ENCODE data around the gene TRAPPC8.
A peak's percentile ranks its signal among the peaks of the same experiment; 100 is the strongest.
"Not testable (repeated sequence)": the region's sequence is repeated elsewhere in the genome, so short reads cannot be mapped to it uniquely, and the experiment has no call there.

TRAPPC8 gene

DNA sequence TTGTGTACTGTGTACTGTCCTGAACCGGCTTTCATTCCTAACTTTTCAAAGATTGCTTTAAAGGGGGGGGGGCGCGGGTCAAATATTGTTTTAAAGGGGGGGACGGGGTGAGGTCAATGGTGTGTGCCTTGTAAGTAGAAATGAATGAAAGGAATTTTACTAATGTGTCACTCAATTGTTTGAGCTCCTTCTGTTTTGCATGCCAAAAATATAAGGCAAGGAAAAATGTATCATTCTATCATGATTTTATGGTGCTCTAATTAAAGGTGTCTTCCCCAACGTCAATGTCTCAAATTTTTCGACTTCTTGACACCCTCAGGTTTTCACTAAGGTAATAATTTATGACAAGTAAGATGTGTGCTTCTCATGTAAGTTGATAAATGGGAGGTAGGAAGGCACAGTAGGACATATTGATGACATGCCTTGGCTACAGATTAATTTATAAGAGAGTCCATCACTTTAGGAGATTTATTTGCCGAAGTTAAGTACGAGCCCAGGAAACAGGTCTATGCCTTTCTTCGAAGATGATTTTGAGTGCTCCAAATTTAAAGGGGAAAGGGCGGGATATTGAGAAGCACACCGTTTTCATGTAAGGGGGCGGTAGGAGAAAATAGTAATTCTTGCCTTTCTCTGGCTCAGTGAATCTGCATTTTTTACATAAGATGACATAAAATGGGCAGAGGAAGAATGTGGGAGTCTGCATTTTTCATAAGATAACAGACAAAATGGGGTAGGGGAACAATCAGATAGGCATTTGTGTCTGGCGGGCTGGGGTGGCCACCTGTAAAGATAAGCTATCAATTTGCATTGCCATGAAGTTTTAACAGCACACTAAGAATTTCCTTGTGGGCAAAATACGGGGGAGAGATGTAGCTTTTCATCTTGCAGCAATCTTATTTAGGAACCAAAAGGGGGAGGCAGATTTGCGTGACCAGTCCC lies 1.2 kb upstream of the TRAPPC8 start:
- DNase-seq = no peak

DNA sequence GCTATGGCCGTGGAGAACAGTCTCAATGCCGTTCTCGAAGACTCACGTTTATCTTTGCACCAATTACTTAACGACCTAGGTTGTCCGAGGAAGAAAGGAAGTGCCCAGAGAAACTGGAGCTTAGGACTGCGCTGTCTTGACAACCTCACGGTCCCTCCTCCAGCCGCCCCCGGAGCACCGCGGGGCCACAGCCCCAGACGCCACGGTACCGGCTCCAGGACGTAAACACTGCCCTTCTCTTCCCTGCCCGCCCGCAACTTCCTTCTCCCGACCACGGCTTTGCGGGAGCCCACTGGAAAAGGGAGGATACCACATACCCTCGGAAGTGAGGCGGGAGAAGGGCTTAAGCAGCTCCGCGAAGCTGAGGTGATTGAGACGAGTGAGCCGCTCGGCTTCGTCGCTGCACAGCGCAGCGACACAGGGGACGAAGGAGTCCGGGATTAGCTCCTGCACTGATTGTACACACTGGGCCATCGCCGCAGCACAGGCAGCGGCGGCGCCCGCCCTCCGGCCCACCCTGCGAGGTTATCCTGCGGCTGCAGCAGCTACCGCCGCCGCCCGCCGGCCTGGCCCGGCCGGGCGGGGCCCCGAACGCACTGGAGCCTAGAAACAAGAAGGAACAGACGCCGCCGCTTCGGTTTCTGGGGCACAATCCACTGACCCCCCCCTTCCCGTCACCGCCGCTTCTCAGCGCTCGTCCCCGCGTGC lies 483 bp downstream of the TRAPPC8 start:
- DNase-seq = peak; percentile 5 to 14

DNA sequence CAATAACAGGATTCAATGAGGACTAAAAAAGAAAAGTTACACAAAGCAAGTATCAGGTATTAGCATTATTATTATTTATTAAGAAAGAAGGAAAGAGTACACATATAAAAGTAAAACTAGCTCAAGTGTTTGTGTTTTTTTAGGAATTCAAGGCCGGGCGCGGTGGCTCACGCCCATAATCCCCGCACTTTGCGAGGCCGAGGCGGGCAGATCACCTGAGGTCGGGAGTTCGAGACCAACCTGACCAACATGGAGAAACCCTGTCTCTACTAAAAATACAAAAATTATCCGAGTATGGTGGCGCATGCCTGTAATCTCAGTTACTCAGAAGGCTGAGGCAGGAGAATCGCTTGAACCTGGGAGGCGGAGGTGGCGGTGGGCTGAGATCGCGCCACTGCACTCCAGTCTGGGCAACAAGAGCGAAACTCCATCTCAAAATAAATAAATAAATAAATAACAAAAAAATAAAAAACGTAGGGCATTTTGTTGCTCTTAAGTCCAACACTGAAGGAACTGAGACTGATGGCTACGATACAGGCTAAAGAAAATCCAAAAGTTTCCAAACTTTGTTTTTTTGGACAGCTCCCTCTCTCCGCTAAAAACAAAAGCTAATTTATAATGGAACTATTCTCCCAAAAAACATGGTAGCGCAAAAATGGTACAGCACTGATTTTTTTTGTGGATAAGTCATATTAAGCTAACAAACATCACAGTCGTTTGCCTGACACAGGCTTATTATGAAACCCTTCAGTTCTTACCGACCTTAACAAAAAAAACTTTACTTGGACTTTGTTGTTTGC lies 1.7 kb downstream of the TRAPPC8 start:
- no peak for DNase-seq

GRCh38 chr18:31934773-31935172 lies 8.2 kb downstream of the TRAPPC8 start:
- DNase-seq = not testable (repeated sequence)

GRCh38 chr18:31931886-31932240 lies 11.1 kb downstream of the TRAPPC8 start:
- no peak for DNase-seq

- DNase-seq = no peak
Observed at GRCh38 chr18:31931163-31931885, 11.6 kb downstream of the TRAPPC8 start.

- DNase-seq = no peak
Observed at GRCh38 chr18:31929273-31929672, 13.7 kb downstream of the TRAPPC8 start.

DNA sequence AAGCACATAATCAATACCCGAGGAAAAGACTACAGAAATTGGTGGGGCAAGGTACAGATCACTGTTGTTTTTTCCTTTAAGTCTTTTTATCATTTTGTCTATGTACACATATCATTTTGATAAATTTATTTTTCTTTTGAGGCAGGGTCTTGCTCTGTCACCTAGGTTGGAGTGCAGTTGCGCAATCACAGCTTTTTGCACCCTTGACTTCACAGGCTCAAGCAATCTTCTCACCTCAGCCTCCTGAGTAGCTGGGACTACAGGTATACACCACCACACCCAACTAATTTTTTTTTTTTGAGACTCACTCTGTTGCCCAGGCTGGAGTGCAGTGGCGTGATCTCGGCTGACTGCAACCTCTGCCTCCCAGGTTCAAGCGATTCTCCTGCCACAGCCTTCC lies 15.9 kb downstream of the TRAPPC8 start:
- not testable (repeated sequence) for DNase-seq

- DNase-seq = no peak
Observed at GRCh38 chr18:31920277-31920676, 22.7 kb downstream of the TRAPPC8 start.

- not testable (repeated sequence) for DNase-seq
Observed at GRCh38 chr18:31919366-31919765, 23.6 kb downstream of the TRAPPC8 start.

GRCh38 chr18:31918733-31919132 lies 24.2 kb downstream of the TRAPPC8 start:
- DNase-seq = no peak

- DNase-seq = no peak
Observed at GRCh38 chr18:31901063-31901462, 41.9 kb downstream of the TRAPPC8 start.

DNA sequence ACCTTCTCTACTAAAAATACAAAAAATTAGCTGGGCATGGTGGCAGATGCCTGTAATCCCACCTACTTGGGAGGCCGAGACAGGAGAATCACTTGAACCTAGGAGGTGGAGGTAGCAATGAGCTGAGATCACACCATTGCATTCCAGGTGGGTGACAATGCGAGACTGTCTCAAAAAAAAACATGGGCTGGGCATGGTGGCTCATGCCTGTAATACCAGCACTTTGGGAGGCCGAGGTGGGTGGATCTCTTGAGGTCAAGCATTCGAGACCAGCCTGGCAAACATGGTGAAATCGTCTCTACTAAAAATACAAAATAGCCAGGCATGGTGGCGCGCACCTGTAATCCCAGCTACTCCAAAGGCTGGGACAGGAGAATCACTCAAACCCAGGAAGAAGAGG lies 43.2 kb downstream of the TRAPPC8 start:
- not testable (repeated sequence) for DNase-seq

DNA sequence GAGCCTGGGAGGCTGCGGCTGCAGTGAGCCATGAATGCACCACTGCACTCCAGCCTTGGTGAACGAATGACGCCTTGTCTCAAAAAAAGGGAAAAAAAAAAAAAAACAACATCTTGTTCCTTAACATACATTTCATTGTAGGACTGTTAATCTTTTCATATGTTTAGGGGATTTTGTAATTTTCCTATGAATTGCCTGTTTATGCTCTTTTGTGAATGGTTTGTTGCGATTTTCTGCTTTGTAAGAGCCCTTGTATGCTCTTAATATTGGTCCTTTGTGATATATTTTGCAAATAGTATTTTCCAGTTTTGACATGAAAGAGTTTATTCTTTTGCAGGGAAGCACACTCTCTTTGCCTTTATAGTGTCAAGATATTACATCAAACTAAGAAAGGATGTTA lies 50.0 kb downstream of the TRAPPC8 start:
- DNase-seq = no peak

GRCh38 chr18:31891566-31891965 lies 51.4 kb downstream of the TRAPPC8 start:
- DNase-seq = no peak

DNA sequence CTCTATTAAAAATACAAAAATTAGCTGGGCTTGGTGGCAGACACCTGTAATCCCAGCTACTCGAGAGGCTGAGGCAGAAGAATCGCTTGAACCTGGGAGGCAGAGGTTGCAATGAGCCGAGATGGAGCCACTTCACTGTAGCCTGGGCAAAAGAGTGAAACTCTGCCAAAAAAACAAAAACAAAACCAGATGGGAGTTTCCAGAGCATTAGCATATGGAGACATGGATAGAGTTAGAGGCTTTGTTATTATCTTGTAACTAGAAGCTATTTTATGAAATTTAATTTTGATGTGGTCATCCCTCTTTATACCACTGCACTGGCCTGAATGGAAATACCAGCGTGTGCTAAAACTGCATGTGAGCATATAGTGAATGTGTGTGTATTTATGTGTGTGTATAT lies 58.9 kb downstream of the TRAPPC8 start:
- DNase-seq = no peak

- no peak for DNase-seq
Observed at GRCh38 chr18:31880186-31880898, 62.6 kb downstream of the TRAPPC8 start.

GRCh38 chr18:31878358-31878757 lies 64.6 kb downstream of the TRAPPC8 start:
- no peak for DNase-seq

- DNase-seq = no peak
Observed at GRCh38 chr18:31877900-31878299, 65.0 kb downstream of the TRAPPC8 start.

- no peak for DNase-seq
Observed at GRCh38 chr18:31876707-31877106, 66.2 kb downstream of the TRAPPC8 start.

DNA sequence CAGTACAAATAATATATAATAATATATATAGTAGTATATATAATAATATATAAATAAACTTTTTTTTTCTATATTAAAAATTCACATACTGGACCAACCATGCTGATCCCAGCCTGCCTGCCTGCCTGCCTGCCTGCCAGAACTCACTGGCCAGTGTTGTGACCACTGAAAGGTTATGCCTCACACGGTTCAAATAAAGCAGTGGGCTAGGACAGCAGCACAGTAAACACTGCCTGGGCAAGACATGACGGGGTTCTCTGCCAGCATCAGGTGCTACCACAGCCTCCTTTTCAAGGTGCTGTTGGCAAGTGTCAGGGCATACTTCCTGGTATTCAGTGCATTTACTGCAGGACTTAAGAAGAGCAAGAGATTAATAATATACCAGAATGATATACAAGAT lies 67.6 kb downstream of the TRAPPC8 start:
- DNase-seq = no peak

DNA sequence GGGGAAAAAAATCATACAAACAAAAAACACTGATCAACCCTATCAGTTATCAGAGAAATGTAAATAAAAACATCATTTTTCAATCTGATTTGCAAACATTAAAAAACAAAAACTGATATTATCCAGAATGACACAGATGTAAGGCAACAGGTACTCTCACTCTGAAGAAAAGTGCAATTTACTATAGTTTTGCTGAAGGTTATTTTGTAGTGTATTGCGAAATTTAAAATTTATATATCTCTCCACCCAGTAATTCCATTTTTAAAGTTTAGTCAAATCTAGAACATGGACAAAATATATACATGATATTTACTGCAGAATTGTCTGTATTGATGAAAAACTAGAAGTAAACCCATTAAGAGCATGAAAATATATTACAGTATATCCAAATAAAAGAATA lies 79.8 kb downstream of the TRAPPC8 start:
- DNase-seq = no peak
